T47D (cell line): ENCODE measurements around the gene TMC3.
A peak's percentile ranks its signal among the peaks of the same experiment; 100 is the strongest.

Experiments
- DNase-seq, 2 experiments: peaks; one replicate each; pipeline versions ENCODE4 v3.0.0 to v3.0.0-alpha.2; 2011 to 2012; ENCODE audit warnings: low read depth in 1 of 2, low spot score in 1 of 2
- JUND ChIP-seq: IDR thresholded peaks from 2 replicates; pipeline ENCODE4 v1.6.1; 2012; ENCODE audit warnings: low read depth
- in situ Hi-C: cut with HindIII; loops from 2 replicates; pipeline ENCODE4 v1.10.0; 2016; ENCODE audit warnings: low sequenced_read_pairs, low pct_unique_long_range_greater_than_20kb

TMC3 gene

GRCh38 chr15:81400640-81401236, 26.7 kb upstream of the TMC3 start:
- DNase-seq, result peak; percentile 47 to 85
- in situ Hi-C loops, result no loop called here
- no peak for TF ChIP-seq JUND

GRCh38 chr15:81398910-81399551, 25.0 kb upstream of the TMC3 start:
- in situ Hi-C loops, result no loop called here
- DNase-seq, result peak in 1 of 2 experiments; percentile 63
- TF ChIP-seq JUND, result peak; percentile 36; the same call in 1 of the 2 replicates

DNA sequence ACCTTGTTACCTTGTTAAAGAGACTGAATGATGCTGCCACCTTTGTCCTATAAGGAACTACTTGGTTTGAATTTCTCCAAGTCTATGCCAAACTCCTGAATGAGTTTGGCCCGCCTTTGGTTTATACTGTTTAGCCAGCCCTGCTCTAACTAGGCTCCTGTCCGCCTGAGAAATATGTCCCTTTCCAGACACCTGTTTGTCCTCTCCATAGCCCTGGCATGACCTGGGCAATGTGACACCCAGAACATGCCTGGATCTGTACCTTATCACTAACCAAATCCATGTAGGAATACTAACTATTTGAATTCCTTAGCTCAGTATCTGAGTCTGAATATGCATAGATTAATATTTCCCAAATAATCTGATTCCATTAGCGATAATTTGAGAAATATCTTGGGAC, 24.4 kb upstream of the TMC3 start:
- peak in 1 of 2 experiments; percentile 63 for DNase-seq
- TF ChIP-seq JUND, result no peak
- in situ Hi-C loops, result no loop called here

DNA sequence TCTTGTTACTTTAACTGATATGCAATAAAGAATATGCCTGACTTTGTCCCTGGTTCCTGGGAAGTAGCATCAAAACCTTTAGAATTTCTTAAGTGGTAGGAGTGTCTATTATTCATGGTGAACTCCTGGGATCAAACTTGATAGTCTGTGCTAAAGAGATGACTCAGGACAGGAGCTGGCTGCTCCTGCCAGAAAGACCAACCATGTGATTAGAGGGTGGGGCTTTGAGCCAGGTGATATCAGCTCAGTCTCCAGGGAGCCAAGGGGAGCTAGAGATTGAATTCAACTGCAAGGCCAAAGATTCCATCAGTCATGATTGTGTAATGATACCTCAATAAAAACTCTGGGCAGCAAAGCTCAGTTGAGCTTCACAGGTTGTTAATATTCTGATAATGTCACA, 20.6 kb upstream of the TMC3 start:
- no peak for DNase-seq
- in situ Hi-C loops, result no loop called here
- no peak for TF ChIP-seq JUND

GRCh38 chr15:81391657-81392056, 17.6 kb upstream of the TMC3 start:
- no peak for TF ChIP-seq JUND
- in situ Hi-C loops, result no loop called here
- DNase-seq, result no peak

DNA sequence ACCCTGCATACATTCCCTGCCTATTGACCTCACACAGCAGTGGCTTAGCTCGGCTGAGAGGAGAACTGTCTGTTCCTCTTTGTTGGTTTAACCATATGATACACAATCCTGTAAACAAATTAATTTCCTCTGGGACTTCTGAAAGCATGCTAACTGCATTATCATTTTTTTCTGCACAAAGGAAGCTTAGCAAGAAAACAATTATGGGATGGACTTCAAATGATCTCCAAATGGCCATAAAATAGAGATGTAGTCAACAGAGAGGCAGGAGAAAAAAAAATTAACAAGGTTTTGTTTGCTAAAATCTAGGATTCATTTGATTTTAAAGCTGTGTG, 14.4 kb upstream of the TMC3 start:
- in situ Hi-C loops, result no loop called here
- no peak for DNase-seq
- TF ChIP-seq JUND, result no peak

DNA sequence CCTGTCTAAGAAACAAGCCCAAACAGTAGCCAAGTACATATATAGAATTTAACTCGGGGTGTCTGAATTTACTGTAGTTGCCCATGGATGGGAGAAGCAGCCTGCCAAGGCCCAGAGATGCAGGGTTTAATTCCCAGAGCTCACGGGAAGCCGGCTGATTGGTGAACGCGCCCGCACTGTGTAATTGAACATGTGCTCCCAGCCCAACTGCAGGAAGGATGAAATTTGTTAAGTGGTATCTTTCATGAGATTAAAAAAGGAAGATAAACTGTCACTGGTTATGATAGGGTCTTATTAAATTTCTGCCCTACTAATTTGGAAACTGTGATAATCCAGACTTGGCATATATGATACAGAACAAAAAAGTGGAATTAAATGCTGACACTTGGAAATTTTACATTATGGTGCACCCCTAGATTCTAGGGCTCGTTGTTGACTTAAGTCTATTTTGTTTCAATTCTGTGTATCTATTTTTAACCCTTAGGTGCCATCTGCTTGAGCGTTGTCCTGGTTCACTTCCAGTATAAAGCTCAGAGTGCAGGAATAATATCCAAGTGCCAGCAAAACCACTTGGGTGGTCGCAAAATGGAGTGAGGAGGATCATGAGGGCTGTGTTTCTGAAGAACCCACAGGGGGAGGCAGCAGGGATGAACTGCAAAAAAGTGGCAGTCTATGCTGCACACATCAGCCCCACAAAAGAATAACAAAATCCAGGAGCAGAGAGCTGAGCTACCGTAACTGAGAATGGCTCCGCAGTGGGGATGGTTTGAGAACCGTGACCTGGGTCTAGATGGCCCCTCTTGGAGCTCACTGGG, 13.8 kb upstream of the TMC3 start:
- DNase-seq, result no peak
- no peak for TF ChIP-seq JUND
- in situ Hi-C loops, result no loop called here

- TF ChIP-seq JUND, result no peak
- no peak for DNase-seq
- in situ Hi-C loops, result no loop called here
Measured at GRCh38 chr15:81386947-81387346, 12.9 kb upstream of the TMC3 start.

DNA sequence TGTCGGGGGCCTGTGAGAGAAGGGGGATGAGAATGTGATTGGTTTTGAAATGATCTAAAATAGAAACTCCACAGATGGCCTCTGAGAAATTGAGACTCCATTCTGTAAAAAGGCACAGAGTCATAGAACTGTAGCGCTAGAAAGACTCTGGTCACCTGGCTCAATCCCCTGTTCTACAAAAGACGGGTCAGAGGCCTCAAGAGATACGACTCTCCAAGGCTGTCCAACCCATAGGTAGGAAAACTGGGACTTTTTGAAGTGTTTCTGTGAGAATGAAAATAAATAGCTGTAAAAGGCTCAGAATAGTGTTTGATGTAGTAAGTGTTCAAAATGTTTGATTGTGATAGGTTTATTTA, 11.7 kb upstream of the TMC3 start:
- TF ChIP-seq JUND, result no peak
- in situ Hi-C loops, result no loop called here
- DNase-seq, result no peak

DNA sequence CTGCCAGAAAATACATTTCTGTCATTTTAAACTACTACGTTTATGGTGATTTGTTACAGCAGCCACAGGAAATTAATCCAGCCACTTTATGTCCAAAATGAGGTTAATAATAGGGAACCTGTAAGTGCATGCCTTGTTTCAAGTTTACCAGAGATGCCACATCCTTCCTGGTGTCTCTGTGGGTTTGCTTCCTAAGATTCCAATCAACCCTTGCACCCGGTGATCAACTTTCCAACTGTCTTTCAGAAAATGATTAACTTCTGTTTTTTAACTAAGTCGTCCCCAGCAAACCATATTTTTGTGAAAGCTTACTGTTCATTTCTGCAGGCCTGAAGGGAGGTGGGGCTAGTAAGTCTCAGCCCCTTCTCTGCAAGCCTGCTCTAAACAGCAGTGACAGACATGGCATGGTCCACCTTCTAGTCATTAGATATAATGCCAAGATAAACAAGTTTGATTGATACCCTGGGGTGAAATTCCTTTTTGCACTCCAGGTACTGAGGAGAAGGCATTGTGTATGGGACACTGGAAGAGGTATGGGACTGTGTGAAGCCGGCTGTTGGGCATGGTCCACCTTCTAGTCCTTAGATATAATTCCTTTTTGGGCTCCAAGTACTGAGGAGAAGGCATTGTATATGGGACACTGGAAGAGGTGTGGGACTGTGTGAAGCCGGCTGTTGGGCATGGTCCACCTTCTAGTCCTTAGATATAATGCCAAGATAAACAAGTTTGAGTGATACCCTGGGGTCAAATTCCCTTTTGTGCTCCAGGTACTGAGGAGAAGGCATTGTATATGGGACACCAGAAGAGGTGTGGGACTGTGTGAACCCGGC, 11.1 kb upstream of the TMC3 start:
- TF ChIP-seq JUND, result no peak
- in situ Hi-C loops, result no loop called here
- DNase-seq, result no peak

DNA sequence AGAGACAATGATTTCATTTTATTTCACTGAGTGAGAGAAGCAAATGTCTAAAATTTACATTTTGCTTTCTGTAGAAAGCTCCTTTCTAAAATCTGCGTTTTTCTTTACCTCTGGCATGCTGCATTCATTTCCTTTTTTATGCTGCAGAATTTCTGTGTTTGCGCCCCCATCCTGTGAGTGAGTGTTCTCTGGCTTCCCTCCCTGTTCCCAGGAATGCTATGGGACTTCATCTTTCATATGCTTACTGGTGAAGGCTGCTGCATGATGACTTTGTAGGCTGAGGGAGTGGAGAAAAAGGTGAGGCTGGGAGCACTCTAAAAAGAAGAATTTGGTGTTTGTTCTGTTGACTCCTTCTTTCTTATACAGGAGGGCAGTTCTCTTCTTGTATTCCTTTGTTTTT, 7.7 kb upstream of the TMC3 start:
- no peak for DNase-seq
- TF ChIP-seq JUND, result no peak
- in situ Hi-C loops, result no loop called here

DNA sequence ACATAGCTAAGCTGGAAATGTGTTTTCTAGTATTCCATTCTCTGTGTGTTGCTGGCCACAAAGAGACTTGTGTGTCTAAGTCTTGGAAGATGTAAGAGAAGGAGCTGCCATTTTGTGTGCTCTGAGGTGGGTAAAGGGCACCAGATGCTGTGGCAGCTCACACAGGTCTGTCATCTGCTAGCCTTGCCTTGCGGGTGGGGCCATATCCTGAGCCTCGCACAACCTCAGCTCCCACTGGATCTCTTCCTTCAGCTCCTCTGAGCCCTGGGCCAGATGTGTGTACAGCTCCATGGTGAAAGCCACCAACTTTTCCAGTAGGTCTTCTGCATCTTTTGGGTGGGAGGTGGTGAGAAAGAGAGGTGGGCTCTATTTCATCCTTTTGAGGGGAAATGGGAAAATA, 6.7 kb upstream of the TMC3 start:
- TF ChIP-seq JUND, result no peak
- no peak for DNase-seq
- in situ Hi-C loops, result no loop called here

DNA sequence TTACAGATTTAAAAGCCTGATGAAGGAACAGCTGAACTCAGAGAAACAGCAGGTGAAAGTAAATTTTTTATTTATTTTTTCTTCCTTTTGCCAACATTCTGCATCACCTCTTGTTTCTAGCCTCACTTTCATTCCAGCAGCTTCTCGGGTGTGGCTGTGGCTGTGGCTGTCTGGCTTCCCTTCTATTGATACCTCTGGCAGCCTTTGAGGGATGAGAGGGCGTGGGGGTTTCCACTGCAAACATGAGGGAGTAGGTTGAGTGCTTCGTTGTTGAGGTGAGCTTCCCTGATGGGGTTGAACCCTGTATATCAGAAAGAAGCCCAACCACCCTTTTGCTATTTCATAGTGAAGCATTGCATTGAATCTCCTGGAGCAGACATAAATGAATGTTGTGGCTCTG, 6.2 kb upstream of the TMC3 start:
- in situ Hi-C loops, result no loop called here
- TF ChIP-seq JUND, result no peak
- no peak for DNase-seq
